ENCODE measurements around the gene HDAC10.
A peak's percentile ranks its signal among the peaks of the same experiment; 100 is the strongest.

Gene HDAC10

GRCh38 chr22:50220603-50221409 lies 30.3 kb downstream of the HDAC10 start:
- no peak for TF ChIP-seq POLR2AphosphoS5 (IDR thresholded peaks at IDR 0.05; ENCODE audit: low read depth)
- DNase-seq (ENCODE audit: low read depth in 1 of 2, low spot score in 1 of 2) = no peak
- H3K27ac ChIP-seq (replicated peaks) = no peak overlapping the region
- no peaks in the 10 kb centered on the region for H3K27me3 ChIP-seq (ENCODE audit: insufficient read depth, poor library complexity, severe bottlenecking)
- H3K4me3 ChIP-seq (replicated peaks; ENCODE audit: insufficient read depth, low read length) = no peak overlapping the region

GRCh38 chr22:50219800-50220602 lies 31.1 kb downstream of the HDAC10 start:
- no peak overlapping the region for H3K4me3 ChIP-seq (replicated peaks; ENCODE audit: insufficient read depth, low read length)
- H3K27ac ChIP-seq (replicated peaks) = peak overlapping the region; percentile 23
- no peak for TF ChIP-seq CTCF (IDR thresholded peaks at IDR 0.05; ENCODE audit: insufficient read depth, low read length)
- TF ChIP-seq, protein P1, sequence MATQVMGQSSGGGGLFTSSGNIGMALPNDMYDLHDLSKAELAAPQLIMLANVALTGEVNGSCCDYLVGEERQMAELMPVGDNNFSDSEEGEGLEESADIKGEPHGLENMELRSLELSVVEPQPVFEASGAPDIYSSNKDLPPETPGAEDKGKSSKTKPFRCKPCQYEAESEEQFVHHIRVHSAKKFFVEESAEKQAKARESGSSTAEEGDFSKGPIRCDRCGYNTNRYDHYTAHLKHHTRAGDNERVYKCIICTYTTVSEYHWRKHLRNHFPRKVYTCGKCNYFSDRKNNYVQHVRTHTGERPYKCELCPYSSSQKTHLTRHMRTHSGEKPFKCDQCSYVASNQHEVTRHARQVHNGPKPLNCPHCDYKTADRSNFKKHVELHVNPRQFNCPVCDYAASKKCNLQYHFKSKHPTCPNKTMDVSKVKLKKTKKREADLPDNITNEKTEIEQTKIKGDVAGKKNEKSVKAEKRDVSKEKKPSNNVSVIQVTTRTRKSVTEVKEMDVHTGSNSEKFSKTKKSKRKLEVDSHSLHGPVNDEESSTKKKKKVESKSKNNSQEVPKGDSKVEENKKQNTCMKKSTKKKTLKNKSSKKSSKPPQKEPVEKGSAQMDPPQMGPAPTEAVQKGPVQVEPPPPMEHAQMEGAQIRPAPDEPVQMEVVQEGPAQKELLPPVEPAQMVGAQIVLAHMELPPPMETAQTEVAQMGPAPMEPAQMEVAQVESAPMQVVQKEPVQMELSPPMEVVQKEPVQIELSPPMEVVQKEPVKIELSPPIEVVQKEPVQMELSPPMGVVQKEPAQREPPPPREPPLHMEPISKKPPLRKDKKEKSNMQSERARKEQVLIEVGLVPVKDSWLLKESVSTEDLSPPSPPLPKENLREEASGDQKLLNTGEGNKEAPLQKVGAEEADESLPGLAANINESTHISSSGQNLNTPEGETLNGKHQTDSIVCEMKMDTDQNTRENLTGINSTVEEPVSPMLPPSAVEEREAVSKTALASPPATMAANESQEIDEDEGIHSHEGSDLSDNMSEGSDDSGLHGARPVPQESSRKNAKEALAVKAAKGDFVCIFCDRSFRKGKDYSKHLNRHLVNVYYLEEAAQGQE (IDR thresholded peaks at IDR 0.05; ENCODE audit: insufficient replicate concordance, low read depth) = no peak
- no peak for TF ChIP-seq SPI1 (IDR thresholded peaks at IDR 0.05; ENCODE audit: borderline replicate concordance, low read depth)
- TF ChIP-seq GABPA (IDR thresholded peaks at IDR 0.05; ENCODE audit: low read depth) = no peak
- TF ChIP-seq POLR2AphosphoS5 (IDR thresholded peaks at IDR 0.05; ENCODE audit: low read depth) = no peak; the same call in 1 of the 2 replicates
- DNase-seq (ENCODE audit: low read depth in 1 of 2, low spot score in 1 of 2) = no peak
- H3K27me3 ChIP-seq (ENCODE audit: insufficient read depth, poor library complexity, severe bottlenecking) = no peaks in the 10 kb centered on the region

DNA sequence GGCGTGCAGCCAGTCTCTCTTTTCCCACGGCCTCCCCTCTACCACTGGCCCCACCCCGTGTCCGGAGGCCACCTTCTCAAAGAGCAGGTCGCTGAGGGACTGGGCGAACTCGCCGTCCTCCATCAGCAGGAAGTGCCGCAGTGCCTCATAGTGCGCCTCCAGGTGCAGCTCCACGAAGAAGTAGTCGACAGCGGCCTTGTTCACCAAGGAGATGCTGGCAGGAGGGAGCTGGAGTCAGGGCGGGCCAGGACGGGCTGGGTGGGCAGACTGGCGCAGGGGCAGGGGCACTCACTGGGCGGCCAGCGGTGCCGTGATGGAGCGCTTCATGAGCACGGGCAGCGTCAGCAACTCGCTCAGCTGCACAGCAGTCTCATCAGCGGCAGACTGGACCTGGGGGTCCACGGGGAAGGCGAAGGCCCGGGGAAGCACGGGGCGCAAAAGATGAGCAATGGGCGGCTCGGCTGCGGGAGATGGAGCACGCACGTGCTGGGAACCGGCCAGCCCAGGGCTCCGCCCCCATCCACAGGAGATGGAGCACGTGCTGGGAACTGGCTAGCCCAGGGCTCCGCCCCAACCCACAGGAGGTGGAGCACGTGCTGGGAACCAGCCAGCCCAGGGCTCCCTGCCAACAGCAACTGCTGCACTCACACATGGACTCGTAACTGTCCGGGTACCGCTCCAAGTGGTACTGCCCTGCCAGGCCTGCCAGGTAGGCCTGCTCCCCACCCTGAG lies 31.9 kb downstream of the HDAC10 start:
- no peaks in the 10 kb centered on the region for H3K27me3 ChIP-seq (ENCODE audit: insufficient read depth, poor library complexity, severe bottlenecking)
- TF ChIP-seq POLR2AphosphoS5 (IDR thresholded peaks at IDR 0.05; ENCODE audit: low read depth) (peak; percentile 63; the same call in 1 of the 2 replicates), GABPA (IDR thresholded peaks at IDR 0.05; ENCODE audit: low read depth) (no peak)
- DNase-seq (ENCODE audit: low read depth in 1 of 2, low spot score in 1 of 2) = peak; percentile 66 to 81
- no peak overlapping the region for H3K4me3 ChIP-seq (replicated peaks; ENCODE audit: insufficient read depth, low read length)
- peak overlapping the region; percentile 23 for H3K27ac ChIP-seq (replicated peaks)

DNA sequence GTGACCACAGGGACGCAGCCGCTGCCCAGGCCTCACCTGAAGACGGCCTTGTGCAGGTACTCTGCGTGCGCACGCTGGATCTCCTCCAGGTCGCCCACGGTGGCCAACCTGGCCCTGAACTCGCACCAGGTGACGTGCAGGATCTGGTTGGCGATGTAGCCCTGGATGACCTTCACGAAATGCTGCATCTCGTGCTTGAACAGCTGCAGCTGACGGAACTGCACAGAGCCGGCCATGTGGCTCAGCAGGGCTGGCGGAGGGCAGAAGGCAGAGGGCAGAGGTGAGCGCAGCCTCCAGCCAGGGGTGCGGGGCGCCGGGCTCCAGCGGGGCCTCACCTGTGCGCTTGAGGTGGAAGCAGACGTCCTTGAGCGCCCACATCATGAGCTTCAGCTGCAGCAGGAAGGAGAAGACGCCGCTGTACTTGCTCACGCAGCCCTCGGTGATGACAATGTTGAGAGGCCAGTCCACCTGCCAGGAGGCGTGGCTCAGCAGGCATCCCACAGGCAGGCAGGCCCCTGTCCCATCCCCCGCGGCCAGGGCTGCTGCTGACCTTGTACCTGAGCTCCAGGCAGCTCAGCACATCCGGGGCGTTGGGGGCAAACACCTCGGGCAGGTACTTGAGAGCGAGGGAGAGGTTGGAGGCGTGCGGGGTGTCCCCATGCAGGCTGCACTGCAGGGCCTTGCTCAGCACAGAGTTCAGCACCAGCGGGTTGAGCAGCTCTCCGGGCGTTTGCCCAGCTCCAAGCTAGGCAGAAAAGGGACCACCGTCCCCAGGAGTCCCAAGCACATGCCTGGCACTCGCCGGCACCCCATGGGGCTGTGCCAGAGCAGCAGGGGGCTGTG lies 32.7 kb downstream of the HDAC10 start:
- Histone ChIP-seq H3K27me3 (ENCODE audit: insufficient read depth, poor library complexity, severe bottlenecking) (no peaks in the 10 kb centered on the region), H3K4me3 (replicated peaks; ENCODE audit: insufficient read depth, low read length) (no peak overlapping the region), H3K27ac (replicated peaks) (no peak overlapping the region)
- DNase-seq (ENCODE audit: low read depth in 1 of 2, low spot score in 1 of 2) = no peak
- TF ChIP-seq, protein P1 (IDR thresholded peaks at IDR 0.05; ENCODE audit: insufficient replicate concordance, low read depth) = no peak
- TF ChIP-seq SPI1 (IDR thresholded peaks at IDR 0.05; ENCODE audit: borderline replicate concordance, low read depth) = no peak
- TF ChIP-seq GABPA (IDR thresholded peaks at IDR 0.05; ENCODE audit: low read depth) = no peak
- no peak for TF ChIP-seq CTCF (IDR thresholded peaks at IDR 0.05; ENCODE audit: insufficient read depth, low read length)
- TF ChIP-seq POLR2AphosphoS5 (IDR thresholded peaks at IDR 0.05; ENCODE audit: low read depth) = no peak
